ENCODE results near the gene SIL1.

Gene SIL1

DNA sequence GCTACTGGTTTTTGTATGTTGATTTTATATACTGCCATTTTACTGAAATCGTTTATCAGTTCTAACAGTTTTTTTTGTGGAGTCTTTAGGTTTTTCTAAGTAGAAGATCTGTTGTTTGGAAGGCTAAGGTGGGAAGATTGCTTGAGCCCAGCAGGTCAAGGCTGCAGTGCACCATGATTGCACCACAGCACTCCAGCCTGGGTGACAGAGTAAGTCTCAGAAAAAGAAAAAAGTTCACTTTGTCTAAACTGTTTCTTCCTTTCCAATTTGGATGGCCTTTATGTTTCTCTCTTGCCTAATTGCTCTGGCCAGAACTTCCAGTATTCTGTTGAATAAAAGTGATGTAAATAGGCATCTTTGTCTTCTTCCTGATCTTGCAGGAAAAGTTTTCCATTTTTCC lies 198.5 kb downstream of the SIL1 start:
- no peak overlapping the region for H2AK5ac ChIP-seq (ENCODE audit: low read length)

DNA sequence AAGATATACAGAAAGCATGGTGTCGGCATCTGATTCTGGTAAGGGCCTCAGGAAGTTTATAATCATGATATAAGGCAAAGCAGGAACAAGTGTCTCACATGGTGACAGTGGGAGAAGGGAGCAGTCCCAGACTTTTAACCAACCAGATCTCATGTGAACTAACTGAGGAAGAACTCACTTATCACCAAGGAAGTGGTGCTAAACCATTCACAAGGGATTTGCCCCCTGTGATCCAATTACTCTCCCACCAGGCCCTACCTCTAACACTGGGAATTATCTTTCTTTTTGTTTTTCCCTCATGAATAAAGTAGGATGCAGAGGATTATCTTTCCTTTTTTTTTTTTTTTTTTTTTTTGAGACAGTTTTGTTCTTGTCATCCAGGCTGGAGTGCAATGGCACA lies 199.6 kb downstream of the SIL1 start:
- no peaks in the 10 kb centered on the region for H3K79me1 ChIP-seq (ENCODE audit: low read length)
- H3K18ac ChIP-seq (ENCODE audit: low read length) = no peak overlapping the region
- H4K8ac ChIP-seq (ENCODE audit: low read depth, low read length) = no peak overlapping the region
- no peaks in the 10 kb centered on the region for H3K27me3 ChIP-seq (ENCODE audit: insufficient read depth, low read length, poor library complexity)
- no peak overlapping the region for H2AK5ac ChIP-seq (ENCODE audit: low read length)
- no peaks in the 10 kb centered on the region for H3K36me3 ChIP-seq (ENCODE audit: control insufficient read depth, insufficient read depth, low read length)
- H3K23ac ChIP-seq (ENCODE audit: low read length) = no peak overlapping the region
- H4K5ac ChIP-seq (ENCODE audit: low read length) = no peak overlapping the region
- no peak overlapping the region for H3K9ac ChIP-seq (ENCODE audit: low read length)
- H2BK15ac ChIP-seq (replicated peaks; ENCODE audit: low read depth) = no peak overlapping the region
- H3K79me2 ChIP-seq (ENCODE audit: control insufficient read depth, insufficient read depth, low read length) = no peaks in the 10 kb centered on the region
- no peak overlapping the region for H2BK5ac ChIP-seq (ENCODE audit: low read length)
- H3K56ac ChIP-seq (ENCODE audit: low read length) = no peak overlapping the region
- no peak overlapping the region for H3K4me3 ChIP-seq (ENCODE audit: low read length)
- no peaks in the 10 kb centered on the region for H3K4me1 ChIP-seq (ENCODE audit: control insufficient read depth, low read depth, low read length)
- no peak overlapping the region for H3K27ac ChIP-seq (ENCODE audit: low read depth, low read length)
- DNase-seq = peak; percentile 69
- WGBS (ENCODE audit: extremely low coverage, insufficient coverage, low lambda C conversion rate) = no CpG with 5 or more reads among the region's 1 CpG
- H2BK120ac ChIP-seq (ENCODE audit: low read depth, low read length) = no peak overlapping the region
- H3K4ac ChIP-seq (ENCODE audit: low read depth, low read length) = no peak overlapping the region
- H3K4me2 ChIP-seq (ENCODE audit: low read length) = no peak overlapping the region

More for the DNA sequence above, 198.5 kb downstream of the SIL1 start:
- no CpG with 5 or more reads among the region's 1 CpG for WGBS (ENCODE audit: extremely low coverage, insufficient coverage, low lambda C conversion rate)
- no peak overlapping the region for H3K23ac ChIP-seq (ENCODE audit: low read length)
- no peak overlapping the region for H4K8ac ChIP-seq (ENCODE audit: low read depth, low read length)
- no peak overlapping the region for H3K4me3 ChIP-seq (ENCODE audit: low read length)
- H2BK120ac ChIP-seq (ENCODE audit: low read depth, low read length) = no peak overlapping the region
- H3K9ac ChIP-seq (ENCODE audit: low read length) = no peak overlapping the region
- DNase-seq = no peak
- H2BK15ac ChIP-seq (replicated peaks; ENCODE audit: low read depth) = no peak overlapping the region
- H3K4me2 ChIP-seq (ENCODE audit: low read length) = no peak overlapping the region
- H3K27ac ChIP-seq (ENCODE audit: low read depth, low read length) = no peak overlapping the region
- no peak overlapping the region for H4K5ac ChIP-seq (ENCODE audit: low read length)
- H3K4me1 ChIP-seq (ENCODE audit: control insufficient read depth, low read depth, low read length) = no peaks in the 10 kb centered on the region
- H3K18ac ChIP-seq (ENCODE audit: low read length) = no peak overlapping the region
- H2BK5ac ChIP-seq (ENCODE audit: low read length) = no peak overlapping the region
- no peaks in the 10 kb centered on the region for H3K27me3 ChIP-seq (ENCODE audit: insufficient read depth, low read length, poor library complexity)
- H3K36me3 ChIP-seq (ENCODE audit: control insufficient read depth, insufficient read depth, low read length) = no peaks in the 10 kb centered on the region
- no peaks in the 10 kb centered on the region for H3K79me2 ChIP-seq (ENCODE audit: control insufficient read depth, insufficient read depth, low read length)
- no peak overlapping the region for H3K56ac ChIP-seq (ENCODE audit: low read length)
- H3K4ac ChIP-seq (ENCODE audit: low read depth, low read length) = no peak overlapping the region
- H3K79me1 ChIP-seq (ENCODE audit: low read length) = no peaks in the 10 kb centered on the region

DNA sequence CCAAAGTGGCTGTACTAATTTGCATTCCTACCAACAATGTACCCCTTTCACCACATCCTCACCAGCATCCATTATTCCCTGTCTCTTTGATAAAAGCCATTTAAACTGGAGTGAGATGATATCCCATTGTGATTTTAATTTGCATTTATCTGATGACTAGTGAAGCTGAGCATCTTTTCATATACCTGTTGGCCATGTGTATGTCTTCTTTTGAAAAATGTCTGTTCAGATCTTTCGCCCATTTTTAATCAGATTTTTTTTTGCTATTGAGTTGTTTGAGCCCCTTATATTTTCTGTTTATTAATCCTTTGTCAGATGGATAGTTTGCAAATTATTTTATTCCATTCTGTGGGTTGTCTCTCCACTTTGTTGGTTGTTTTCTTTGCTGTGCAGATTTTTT lies 202.0 kb downstream of the SIL1 start:
- no peak overlapping the region for H3K23ac ChIP-seq (ENCODE audit: low read length)
- H3K9ac ChIP-seq (ENCODE audit: low read length) = no peak overlapping the region
- DNase-seq = no peak
- no peak overlapping the region for H3K18ac ChIP-seq (ENCODE audit: low read length)
- no peak overlapping the region for H3K4me2 ChIP-seq (ENCODE audit: low read length)
- no peak overlapping the region for H3K56ac ChIP-seq (ENCODE audit: low read length)
- H2BK120ac ChIP-seq (ENCODE audit: low read depth, low read length) = no peak overlapping the region
- H2BK5ac ChIP-seq (ENCODE audit: low read length) = no peak overlapping the region
- no peaks in the 10 kb centered on the region for H3K4me1 ChIP-seq (ENCODE audit: control insufficient read depth, low read depth, low read length)
- H3K4me3 ChIP-seq (ENCODE audit: low read length) = no peak overlapping the region
- no peaks in the 10 kb centered on the region for H3K27me3 ChIP-seq (ENCODE audit: insufficient read depth, low read length, poor library complexity)
- H2AK5ac ChIP-seq (ENCODE audit: low read length) = no peak overlapping the region
- no peak overlapping the region for H3K27ac ChIP-seq (ENCODE audit: low read depth, low read length)
- H3K79me1 ChIP-seq (ENCODE audit: low read length) = no peaks in the 10 kb centered on the region
- H4K8ac ChIP-seq (ENCODE audit: low read depth, low read length) = no peak overlapping the region
- H4K5ac ChIP-seq (ENCODE audit: low read length) = no peak overlapping the region
- WGBS (ENCODE audit: extremely low coverage, insufficient coverage, low lambda C conversion rate) = no CpG with 5 or more reads among the region's 1 CpG
- H3K36me3 ChIP-seq (ENCODE audit: control insufficient read depth, insufficient read depth, low read length) = no peaks in the 10 kb centered on the region
- no peak overlapping the region for H2BK15ac ChIP-seq (replicated peaks; ENCODE audit: low read depth)
- no peak overlapping the region for H3K4ac ChIP-seq (ENCODE audit: low read depth, low read length)
- H3K79me2 ChIP-seq (ENCODE audit: control insufficient read depth, insufficient read depth, low read length) = no peaks in the 10 kb centered on the region

DNA sequence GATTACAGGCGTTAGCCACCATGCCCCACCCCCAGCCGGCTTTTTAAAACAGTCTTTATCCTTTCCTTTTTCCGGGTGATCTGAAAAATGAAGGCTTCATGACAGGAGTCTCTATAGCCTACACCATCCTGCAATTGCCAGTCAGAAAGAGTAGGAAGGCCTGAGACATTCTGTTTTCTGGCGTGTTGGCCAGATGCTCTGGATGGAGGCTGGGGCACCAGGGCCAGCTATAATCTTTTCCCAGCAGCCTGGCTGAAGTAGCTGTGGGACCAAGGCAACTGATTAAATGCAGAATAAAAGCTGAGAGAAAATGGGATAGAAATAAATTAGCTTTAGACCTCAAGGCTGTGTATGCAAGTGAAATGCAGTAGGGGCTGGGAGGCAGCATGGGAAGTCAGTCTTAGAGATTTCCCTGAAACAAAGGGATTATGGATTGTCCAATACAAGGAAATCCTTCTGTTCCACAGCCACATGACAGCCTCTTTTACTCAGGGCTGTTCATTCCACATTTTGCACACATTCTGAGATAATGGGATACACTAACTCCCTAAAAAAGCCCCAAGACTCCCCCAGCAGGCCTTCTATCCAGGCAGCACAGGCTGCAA lies 207.1 kb downstream of the SIL1 start:
- Histone ChIP-seq H4K8ac (ENCODE audit: low read depth, low read length) (no peak overlapping the region), H2AK5ac (ENCODE audit: low read length) (no peak overlapping the region)

DNA sequence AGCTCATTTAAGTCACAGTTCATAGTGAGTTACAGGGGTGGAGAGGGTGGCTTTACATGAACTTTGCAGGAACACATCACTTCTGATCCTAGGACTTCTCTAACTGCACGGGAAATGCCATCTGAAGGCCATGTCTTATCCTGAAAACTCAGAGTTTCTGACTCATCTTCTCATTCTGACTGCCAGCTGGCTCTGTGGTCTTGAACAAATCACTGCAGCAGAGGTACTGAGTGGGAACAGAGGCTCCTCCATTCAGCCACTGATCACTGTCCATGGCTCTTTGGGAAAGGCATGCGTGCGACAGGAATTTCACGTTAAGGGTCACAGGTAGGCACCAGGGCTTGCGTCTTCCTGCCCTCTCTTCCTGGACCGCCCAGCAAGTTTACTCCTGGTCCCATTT lies 208.4 kb downstream of the SIL1 start:
- no peak overlapping the region for H3K4me2 ChIP-seq (ENCODE audit: low read length)
- no peak overlapping the region for H3K23ac ChIP-seq (ENCODE audit: low read length)
- H4K8ac ChIP-seq (ENCODE audit: low read depth, low read length) = no peak overlapping the region
- no peak overlapping the region for H3K56ac ChIP-seq (ENCODE audit: low read length)
- H3K79me2 ChIP-seq (ENCODE audit: control insufficient read depth, insufficient read depth, low read length) = no peaks in the 10 kb centered on the region
- no CpG with 5 or more reads among the region's 6 CpGs for WGBS (ENCODE audit: extremely low coverage, insufficient coverage, low lambda C conversion rate)
- no peak overlapping the region for H3K4me3 ChIP-seq (ENCODE audit: low read length)
- no peak overlapping the region for H3K9ac ChIP-seq (ENCODE audit: low read length)
- no peak overlapping the region for H2BK5ac ChIP-seq (ENCODE audit: low read length)
- no peak overlapping the region for H3K18ac ChIP-seq (ENCODE audit: low read length)
- no peak overlapping the region for H2BK120ac ChIP-seq (ENCODE audit: low read depth, low read length)
- no peak overlapping the region for H4K5ac ChIP-seq (ENCODE audit: low read length)
- H3K27ac ChIP-seq (ENCODE audit: low read depth, low read length) = no peak overlapping the region
- H3K4ac ChIP-seq (ENCODE audit: low read depth, low read length) = no peak overlapping the region
- H2AK5ac ChIP-seq (ENCODE audit: low read length) = no peak overlapping the region
- H2BK15ac ChIP-seq (replicated peaks; ENCODE audit: low read depth) = no peak overlapping the region
- no peaks in the 10 kb centered on the region for H3K4me1 ChIP-seq (ENCODE audit: control insufficient read depth, low read depth, low read length)
- no peak for DNase-seq
- H3K36me3 ChIP-seq (ENCODE audit: control insufficient read depth, insufficient read depth, low read length) = no peaks in the 10 kb centered on the region
- H3K79me1 ChIP-seq (ENCODE audit: low read length) = no peaks in the 10 kb centered on the region
- no peaks in the 10 kb centered on the region for H3K27me3 ChIP-seq (ENCODE audit: insufficient read depth, low read length, poor library complexity)

More for the DNA sequence above, 207.1 kb downstream of the SIL1 start:
- Histone ChIP-seq H3K4me2 (ENCODE audit: low read length) (no peak overlapping the region), H3K79me2 (ENCODE audit: control insufficient read depth, insufficient read depth, low read length) (no peaks in the 10 kb centered on the region), H3K4ac (ENCODE audit: low read depth, low read length) (no peak overlapping the region), H3K79me1 (ENCODE audit: low read length) (no peaks in the 10 kb centered on the region), H3K27me3 (ENCODE audit: insufficient read depth, low read length, poor library complexity) (no peaks in the 10 kb centered on the region), H2BK5ac (ENCODE audit: low read length) (no peak overlapping the region), H2BK120ac (ENCODE audit: low read depth, low read length) (no peak overlapping the region), H3K23ac (ENCODE audit: low read length) (no peak overlapping the region), H3K9ac (ENCODE audit: low read length) (no peak overlapping the region), H3K56ac (ENCODE audit: low read length) (no peak overlapping the region), H3K36me3 (ENCODE audit: control insufficient read depth, insufficient read depth, low read length) (no peaks in the 10 kb centered on the region), H2BK15ac (replicated peaks; ENCODE audit: low read depth) (no peak overlapping the region), H3K4me1 (ENCODE audit: control insufficient read depth, low read depth, low read length) (no peaks in the 10 kb centered on the region), H4K5ac (ENCODE audit: low read length) (no peak overlapping the region), H3K18ac (ENCODE audit: low read length) (no peak overlapping the region), H3K27ac (ENCODE audit: low read depth, low read length) (no peak overlapping the region), H3K4me3 (ENCODE audit: low read length) (no peak overlapping the region)
- no peak for DNase-seq
- no CpG with 5 or more reads among the region's 4 CpGs for WGBS (ENCODE audit: extremely low coverage, insufficient coverage, low lambda C conversion rate)

DNA sequence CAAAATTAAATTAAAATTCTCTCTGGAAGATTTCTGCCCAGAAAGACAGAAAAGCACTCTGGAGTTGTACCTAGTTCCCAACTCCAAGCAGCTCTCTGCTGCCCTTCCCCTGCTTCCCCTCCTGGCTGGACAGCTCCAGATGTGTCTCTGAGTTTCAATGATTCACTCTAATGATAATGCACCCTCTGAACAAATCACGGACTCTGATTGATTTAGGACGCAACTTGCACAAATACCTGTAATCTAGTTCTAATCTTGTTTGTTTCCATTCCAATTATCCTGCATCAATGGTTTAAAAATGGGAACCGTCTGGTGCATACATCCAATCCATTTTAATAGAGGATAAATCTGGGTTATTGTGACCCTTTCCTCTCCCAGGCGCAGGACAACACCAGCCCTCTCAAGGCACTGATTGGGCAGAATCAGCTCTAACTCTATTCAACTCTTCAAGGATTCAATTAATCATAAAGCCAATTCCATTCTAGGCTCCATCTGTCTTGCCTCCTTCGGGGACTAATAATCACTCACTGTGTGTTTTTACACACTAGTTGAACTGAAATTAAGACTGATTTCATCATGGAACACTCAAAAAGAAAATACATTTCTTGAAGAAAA lies 211.9 kb downstream of the SIL1 start:
- Histone ChIP-seq H3K4me1 (ENCODE audit: control insufficient read depth, low read depth, low read length) (no peaks in the 10 kb centered on the region), H3K18ac (ENCODE audit: low read length) (no peak overlapping the region), H4K5ac (ENCODE audit: low read length) (no peak overlapping the region), H2BK15ac (replicated peaks; ENCODE audit: low read depth) (no peak overlapping the region), H3K27ac (ENCODE audit: low read depth, low read length) (no peak overlapping the region), H4K8ac (ENCODE audit: low read depth, low read length) (no peak overlapping the region), H3K9ac (ENCODE audit: low read length) (no peak overlapping the region), H3K79me2 (ENCODE audit: control insufficient read depth, insufficient read depth, low read length) (no peaks in the 10 kb centered on the region), H2BK120ac (ENCODE audit: low read depth, low read length) (no peak overlapping the region), H3K4me2 (ENCODE audit: low read length) (no peak overlapping the region), H3K56ac (ENCODE audit: low read length) (no peak overlapping the region), H3K4me3 (ENCODE audit: low read length) (no peak overlapping the region), H3K79me1 (ENCODE audit: low read length) (no peaks in the 10 kb centered on the region), H3K23ac (ENCODE audit: low read length) (no peak overlapping the region), H2AK5ac (ENCODE audit: low read length) (no peak overlapping the region), H3K27me3 (ENCODE audit: insufficient read depth, low read length, poor library complexity) (no peaks in the 10 kb centered on the region), H2BK5ac (ENCODE audit: low read length) (no peak overlapping the region), H3K4ac (ENCODE audit: low read depth, low read length) (no peak overlapping the region), H3K36me3 (ENCODE audit: control insufficient read depth, insufficient read depth, low read length) (no peaks in the 10 kb centered on the region)
- no CpG with 5 or more reads among the region's 5 CpGs for WGBS (ENCODE audit: extremely low coverage, insufficient coverage, low lambda C conversion rate)
- no peak for DNase-seq

Data from mesendoderm (in vitro differentiated cells).